Measurements from ENCODE around the gene CCDC74A. TPM values are rescaled to one million over a fixed set of nuclear protein-coding genes. Genes with fewer than 3 reads are reported as not detected.

CCDC74A gene
- 12.9 to 16.0 TPM (median 14.6 TPM) in 5 replicates for total RNA-seq (2022; extraction: Qiagen RNA extraction; ENCODE audit: low read depth)

GRCh38 chr2:131527131-131528001, at the start of gene CCDC74A:
Gene CCDC74A, plus strand, starts transcription at chr2:131527888. Its CDS starts 83 bp downstream, at chr2:131527971.

DNA sequence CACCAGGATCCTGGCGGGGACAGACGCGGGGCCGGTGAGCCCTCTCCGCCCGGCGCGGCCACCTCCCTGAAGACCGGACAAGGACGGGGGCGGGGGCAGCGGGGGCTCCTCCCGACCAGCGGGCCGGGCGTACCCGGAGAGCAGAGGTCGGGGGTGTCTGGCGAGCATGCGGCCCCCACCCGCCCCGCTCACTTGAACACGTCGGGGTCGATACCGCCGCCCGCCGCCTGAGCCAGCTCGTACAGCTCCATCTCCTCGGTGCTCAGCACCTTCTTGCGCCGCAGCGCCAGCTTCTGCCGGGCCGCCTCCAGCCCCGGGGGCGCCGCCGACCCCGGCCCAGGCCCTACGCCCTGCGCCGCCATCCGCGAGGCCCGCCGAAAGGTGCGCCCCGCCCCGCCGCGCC, 35.7 kb upstream of the CCDC74A start, which contains the start of gene MZT2A:
Gene MZT2A (minus strand): TSS at position 383 of the 403 bp plus-strand sequence. CDS start 21 bp downstream, at position 362.

Other genes starting within 250 kb of the CCDC74A start
- not detected in 5 replicates for gene RAB6D, start 163.7 kb upstream of the CCDC74A start, total RNA-seq (2022; extraction: Qiagen RNA extraction; ENCODE audit: low read depth)
- 0.78 to 1.7 TPM (median 0.90 TPM) in 5 replicates for gene TUBA3D, start 51.8 kb upstream of the CCDC74A start, total RNA-seq (2022; extraction: Qiagen RNA extraction; ENCODE audit: low read depth)
- 89.0 to 209 TPM (median 198 TPM) in 5 replicates for gene MZT2A, start 35.5 kb upstream of the CCDC74A start, total RNA-seq (2022; extraction: Qiagen RNA extraction; ENCODE audit: low read depth)

All from A549 treated with ZK216348 at 1 μM for 4 hours (cell line).